Neural crest cell (in vitro differentiated cells): ENCODE measurements around the gene CDR2L. TPM values are rescaled to one million over a fixed set of nuclear protein-coding genes. Genes with fewer than 3 reads are reported as not detected.

Experiments used
- DNase-seq: peaks from one replicate; pipeline ENCODE4 v3.0.0; 2021; ENCODE audit warnings: low read depth, mixed read lengths, low spot score
- H3K27ac Mint-ChIP-seq: one replicate; pipeline ENCODE4 v1.8.0; 2021; ENCODE audit warnings: mild to moderate bottlenecking, mixed read lengths; ENCODE audit not compliant: unreplicated experiment
- H3K27me3 Mint-ChIP-seq: 2 replicates; pipeline ENCODE4 v1.8.0; 2021; ENCODE audit warnings: low read depth, mild to moderate bottlenecking, mixed read lengths
- H3K36me3 Mint-ChIP-seq: 2 replicates; pipeline ENCODE4 v1.8.0; 2021; ENCODE audit warnings: low read depth, mild to moderate bottlenecking, mixed read lengths
- H3K4me1 Mint-ChIP-seq: 2 replicates; pipeline ENCODE4 v1.8.0; 2021; ENCODE audit warnings: mixed read lengths
- H3K4me3 Mint-ChIP-seq: one replicate; pipeline ENCODE4 v1.8.0; 2021; ENCODE audit warnings: mild to moderate bottlenecking, mixed read lengths
- H3K9me3 Mint-ChIP-seq: 2 replicates; pipeline ENCODE4 v1.8.0; 2021; ENCODE audit warnings: mixed read lengths
- CTCF ChIP-seq: fragments of 200-600 bp; sonication (generic); conservative IDR thresholded peaks from 2 replicates; pipeline ENCODE4 v1.5.0; 2021; ENCODE audit warnings: antibody characterized with exemption, mild to moderate bottlenecking
- total RNA-seq: library from RNA; stranded (reverse); gene quantifications from 2 replicates; pipeline ENCODE4 v1.2.1, GENCODE V29; 2021

Gene CDR2L
- total RNA-seq, 1 donor from 2014 or later: 24.1 TPM

GRCh38 chr17:75031972-75032719 lies 44.7 kb downstream of the CDR2L start:
- Mint-ChIP-seq H3K9me3 (peaks cover 17% of the 10 kb centered on the region), H3K4me1 (peaks cover 35% of the 10 kb centered on the region), H3K27ac (no peak overlapping the region), H3K27me3 (peaks cover 42% of the 10 kb centered on the region), H3K36me3 (peaks cover 8% of the 10 kb centered on the region), H3K4me3 (peak overlapping the region; percentile 86)
- no peak for TF ChIP-seq CTCF
- no peak for DNase-seq

- Mint-ChIP-seq H3K27ac (no peak overlapping the region), H3K9me3 (peaks cover 16% of the 10 kb centered on the region), H3K27me3 (peaks cover 42% of the 10 kb centered on the region), H3K4me1 (peaks cover 35% of the 10 kb centered on the region), H3K36me3 (peaks cover 8% of the 10 kb centered on the region), H3K4me3 (peak overlapping the region; percentile 100)
- DNase-seq: no peak
- TF ChIP-seq CTCF: no peak
Measured at GRCh38 chr17:75032720-75033280, 45.4 kb downstream of the CDR2L start.

- Mint-ChIP-seq H3K4me1 (peaks cover 35% of the 10 kb centered on the region), H3K4me3 (peak overlapping the region; percentile 100), H3K36me3 (peaks cover 8% of the 10 kb centered on the region), H3K27ac (peak overlapping the region; percentile 100), H3K27me3 (peaks cover 42% of the 10 kb centered on the region), H3K9me3 (peaks cover 14% of the 10 kb centered on the region)
- peak; percentile 100 for DNase-seq
- no peak for TF ChIP-seq CTCF
Measured at GRCh38 chr17:75033346-75034235, 46.2 kb downstream of the CDR2L start.

- Mint-ChIP-seq H3K27ac (peak overlapping the region; percentile 100), H3K9me3 (peaks cover 11% of the 10 kb centered on the region)
Measured at GRCh38 chr17:75034236-75034908, 46.9 kb downstream of the CDR2L start.

More at GRCh38 chr17:75034236-75034908, 46.9 kb downstream of the CDR2L start:
- H3K4me3 Mint-ChIP-seq: peak overlapping the region; percentile 100
- peak; percentile 48 for TF ChIP-seq CTCF
- peaks cover 42% of the 10 kb centered on the region for H3K27me3 Mint-ChIP-seq
- peaks cover 8% of the 10 kb centered on the region for H3K36me3 Mint-ChIP-seq
- DNase-seq: peak; percentile 93
- peaks cover 35% of the 10 kb centered on the region for H3K4me1 Mint-ChIP-seq
